ENCODE results near the gene CYP39A1. TPM values are rescaled to one million over a fixed set of nuclear protein-coding genes. Genes with fewer than 3 reads are reported as not detected.

CYP39A1 gene
- total RNA-seq, 2 donors from 2014 or later: 4.3 to 4.4 TPM

- Histone ChIP-seq H3K36me3 (no peaks in the 10 kb centered on the region), H3K4me1 (no peaks in the 10 kb centered on the region), H3K27ac (no peak overlapping the region), H3K9ac (ENCODE audit: low read depth in 2 of 2, low read length in 2 of 2) (no peak overlapping the region), H3K27me3 (no peaks in the 10 kb centered on the region), H3K4me3 (no peak overlapping the region), H3K9me3 (no peaks in the 10 kb centered on the region)
- no peak for DNase-seq
- intact Hi-C loops (cut with DNase I): no loop called here
- TF ChIP-seq CTCF (IDR thresholded peaks at IDR 0.05): no peak
Measured at GRCh38 chr6:46521464-46521971, 131.1 kb downstream of the CYP39A1 start.

DNA sequence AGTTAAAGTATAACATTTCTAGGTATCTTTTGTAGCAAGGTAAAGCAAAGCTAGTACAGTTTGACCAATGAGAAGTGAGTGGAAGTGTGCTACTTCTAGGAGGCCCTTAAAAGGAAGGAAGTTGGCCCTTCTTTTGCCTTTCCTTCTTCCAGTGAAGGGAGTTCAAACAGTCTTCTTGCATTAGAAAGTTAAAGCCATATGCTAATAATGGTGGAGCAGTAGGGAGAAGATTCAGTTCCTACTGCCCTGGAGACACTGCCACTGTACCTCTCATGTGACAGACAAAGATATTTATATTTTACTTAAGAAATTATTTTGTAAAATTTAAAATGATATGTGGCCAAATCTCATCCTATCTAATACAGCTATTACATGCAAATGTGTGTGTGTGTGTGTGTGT, 135.4 kb downstream of the CYP39A1 start:
- TF ChIP-seq CTCF (IDR thresholded peaks at IDR 0.05): no peak
- intact Hi-C loops (cut with DNase I): no loop called here

DNA sequence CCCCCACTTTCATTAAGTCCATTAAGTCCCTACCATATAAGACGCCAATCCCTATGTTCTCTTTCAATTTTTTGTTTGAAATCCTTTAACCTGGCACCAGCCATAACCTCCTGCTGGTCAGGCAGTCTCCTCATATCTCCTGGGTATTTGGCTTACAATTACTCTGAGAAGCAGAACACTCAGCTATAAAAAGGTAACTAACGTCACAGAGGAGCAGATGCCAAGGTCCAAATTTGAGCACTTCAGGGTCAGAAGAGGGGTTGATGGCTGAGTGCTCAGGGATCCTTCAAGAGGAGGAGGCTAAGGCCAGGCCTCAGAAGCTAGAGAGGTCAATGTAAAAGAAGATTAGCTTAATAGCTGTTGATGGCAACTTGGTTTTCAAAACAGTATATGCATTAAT, 139.1 kb downstream of the CYP39A1 start:
- Histone ChIP-seq H3K27ac (no peak overlapping the region), H3K27me3 (no peaks in the 10 kb centered on the region), H3K9me3 (no peaks in the 10 kb centered on the region), H3K36me3 (no peaks in the 10 kb centered on the region), H3K4me1 (no peaks in the 10 kb centered on the region), H3K9ac (ENCODE audit: low read depth in 2 of 2, low read length in 2 of 2) (no peak overlapping the region), H3K4me3 (no peak overlapping the region)
- intact Hi-C loops (cut with DNase I): no loop called here
- no peak for DNase-seq
- TF ChIP-seq CTCF (IDR thresholded peaks at IDR 0.05): no peak

More for the DNA sequence above, 135.4 kb downstream of the CYP39A1 start:
- Histone ChIP-seq H3K4me1 (no peaks in the 10 kb centered on the region), H3K9me3 (no peaks in the 10 kb centered on the region), H3K36me3 (no peaks in the 10 kb centered on the region), H3K27me3 (no peaks in the 10 kb centered on the region), H3K27ac (no peak overlapping the region), H3K9ac (ENCODE audit: low read depth in 2 of 2, low read length in 2 of 2) (no peak overlapping the region), H3K4me3 (no peak overlapping the region)
- no peak for DNase-seq

DNA sequence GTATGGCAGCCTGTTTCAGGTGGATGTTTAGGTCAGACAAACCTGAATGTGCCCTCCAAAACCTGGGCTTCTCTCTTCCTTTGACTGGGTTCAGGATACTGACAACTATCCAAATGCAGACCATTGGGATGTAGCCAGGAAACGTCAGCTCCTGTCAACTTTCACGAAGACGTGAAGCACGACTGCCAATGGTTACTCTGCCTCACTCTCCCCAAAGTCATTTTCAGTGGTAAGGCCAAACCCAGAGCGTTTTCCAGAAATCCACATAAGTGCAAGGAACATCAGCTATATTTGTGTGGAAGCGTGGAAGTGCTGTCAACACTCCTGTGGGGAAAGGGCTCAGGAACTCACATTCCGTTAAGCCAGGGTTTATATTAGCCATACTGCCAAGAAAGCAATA, 141.3 kb downstream of the CYP39A1 start:
- no peak for TF ChIP-seq CTCF (IDR thresholded peaks at IDR 0.05)
- Histone ChIP-seq H3K4me1 (peaks cover 3% of the 10 kb centered on the region), H3K9me3 (no peaks in the 10 kb centered on the region), H3K27me3 (no peaks in the 10 kb centered on the region), H3K27ac (no peak overlapping the region), H3K9ac (ENCODE audit: low read depth in 2 of 2, low read length in 2 of 2) (no peak overlapping the region), H3K4me3 (no peak overlapping the region), H3K36me3 (no peaks in the 10 kb centered on the region)
- intact Hi-C loops (cut with DNase I): no loop called here
- DNase-seq: no peak

DNA sequence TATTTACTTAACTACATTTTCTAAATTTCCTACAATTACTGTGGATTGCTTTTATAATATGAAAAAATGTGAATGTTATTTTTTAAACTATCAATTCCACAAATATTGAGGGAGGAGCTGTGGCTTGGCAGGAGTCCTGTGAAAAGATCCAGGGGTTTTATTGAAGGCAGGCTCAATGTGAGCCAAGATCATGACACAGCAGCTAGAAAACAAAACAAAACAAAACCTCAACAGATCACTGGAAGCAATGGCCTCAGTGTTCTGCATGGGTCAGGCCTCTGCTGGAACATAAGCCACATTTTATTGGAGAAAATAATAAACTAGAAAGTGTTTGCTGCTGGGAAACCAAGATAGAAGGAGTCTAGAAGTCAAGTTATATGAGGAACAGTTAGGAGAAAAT, 142.0 kb downstream of the CYP39A1 start:
- no peak overlapping the region for H3K27ac ChIP-seq
- peaks cover 3% of the 10 kb centered on the region for H3K4me1 ChIP-seq
- intact Hi-C loops (cut with DNase I): no loop called here
- H3K36me3 ChIP-seq: no peaks in the 10 kb centered on the region
- H3K9me3 ChIP-seq: no peaks in the 10 kb centered on the region
- DNase-seq: no peak
- no peaks in the 10 kb centered on the region for H3K27me3 ChIP-seq
- TF ChIP-seq CTCF (IDR thresholded peaks at IDR 0.05): no peak
- H3K9ac ChIP-seq (ENCODE audit: low read depth in 2 of 2, low read length in 2 of 2): no peak overlapping the region
- no peak overlapping the region for H3K4me3 ChIP-seq
